ENCODE results near the gene HOXC5.

Gene HOXC5

GRCh38 chr12:53996240-53997203 is 36.3 kb upstream of the HOXC5 start:
- DNase-seq, result no peak

- no peak for DNase-seq
These were observed 35.4 kb upstream of the HOXC5 start for GRCh38 chr12:53997204-53998109.

- no peak for DNase-seq
These were observed 34.5 kb upstream of the HOXC5 start for GRCh38 chr12:53998110-53998899.

- DNase-seq, result no peak
These were observed 34.0 kb upstream of the HOXC5 start for GRCh38 chr12:53998900-53999236.

GRCh38 chr12:53999559-54000115 is 33.2 kb upstream of the HOXC5 start:
- DNase-seq, result no peak

- DNase-seq, result no peak
These were observed 32.4 kb upstream of the HOXC5 start, which contains the start of gene HOXC9 for GRCh38 chr12:54000116-54001114. Gene HOXC9, plus strand, starts transcription at chr12:54000161. Its CDS starts 28 bp downstream, at chr12:54000189.

- DNase-seq, result no peak
These were observed 31.3 kb upstream of the HOXC5 start for GRCh38 chr12:54001283-54002187.

GRCh38 chr12:54002278-54002914 is 30.5 kb upstream of the HOXC5 start:
- no peak for DNase-seq

- no peak for DNase-seq
These were observed 29.9 kb upstream of the HOXC5 start for GRCh38 chr12:54002915-54003389.

GRCh38 chr12:54003625-54004024 is 29.2 kb upstream of the HOXC5 start:
- DNase-seq, result no peak

- no peak for DNase-seq
These were observed 28.6 kb upstream of the HOXC5 start for GRCh38 chr12:54004063-54004840.

GRCh38 chr12:54004841-54005530 is 27.9 kb upstream of the HOXC5 start:
- DNase-seq, result no peak

- DNase-seq, result no peak
These were observed 27.4 kb upstream of the HOXC5 start for GRCh38 chr12:54005531-54005852.

GRCh38 chr12:54005853-54006558 is 26.8 kb upstream of the HOXC5 start:
- DNase-seq, result peak; percentile 86

GRCh38 chr12:54006559-54007220 is 26.2 kb upstream of the HOXC5 start:
- DNase-seq, result no peak

GRCh38 chr12:54007538-54008259 is 25.2 kb upstream of the HOXC5 start:
- no peak for DNase-seq

Data from CD4-positive, alpha-beta T cell treated with Interleukin-10 for 1 hour (primary cell).